ENCODE measurements around the gene REPS2.

GRCh38 chrX:16970977-16971376, 24.5 kb downstream of the REPS2 start:
- TF ChIP-seq CTCF (IDR thresholded peaks at IDR 0.05) (no peak), POLR2A (IDR thresholded peaks at IDR 0.05) (no peak)
